Measurements from ENCODE around the gene RUSF1.

RUSF1 gene

GRCh38 chr16:31517800-31518402 is 9.7 kb upstream of the RUSF1 start:
- CTCF ChIA-PET: no interaction called here
- DNase-seq (ENCODE audit: low spot score): no peak
- TF ChIP-seq CTCF (conservative IDR thresholded peaks at IDR 0.05; ENCODE audit: low read depth): no peak
- no peak overlapping the region for H3K27ac ChIP-seq
- POLR2A ChIA-PET (ENCODE audit: low non-redundant PET): no interaction called here

GRCh38 chr16:31513884-31514283 is 5.7 kb upstream of the RUSF1 start:
- ChIA-PET CTCF (interaction anchor here (0.7 kb wide), 1 partner anchor 102 kb away, joined by 5 read pairs; no protein-coding TSS in a partner anchor), POLR2A (ENCODE audit: low non-redundant PET) (no interaction called here)
- TF ChIP-seq CTCF (conservative IDR thresholded peaks at IDR 0.05; ENCODE audit: low read depth): no peak
- H3K27ac ChIP-seq: no peak overlapping the region
- DNase-seq (ENCODE audit: low spot score): no peak

- no peak overlapping the region for H3K27ac ChIP-seq
- TF ChIP-seq CTCF (conservative IDR thresholded peaks at IDR 0.05; ENCODE audit: low read depth): no peak
- ChIA-PET CTCF (interaction anchor here (0.7 kb wide), 1 partner anchor 102 kb away, joined by 5 read pairs; no protein-coding TSS in a partner anchor), POLR2A (ENCODE audit: low non-redundant PET) (no interaction called here)
- DNase-seq (ENCODE audit: low spot score): peak; percentile 33
Observed at GRCh38 chr16:31513126-31513525, 4.9 kb upstream of the RUSF1 start.

- DNase-seq (ENCODE audit: low spot score): no peak
- peak overlapping the region; percentile 80 for H3K27ac ChIP-seq
- ChIA-PET POLR2A (ENCODE audit: low non-redundant PET) (interaction anchor here (1.1 kb wide), 1 partner anchor 204 kb away, joined by 4 read pairs; a partner anchor contains a TSS), CTCF (no interaction called here)
- no peak for TF ChIP-seq CTCF (conservative IDR thresholded peaks at IDR 0.05; ENCODE audit: low read depth)
Observed at GRCh38 chr16:31508706-31509195, 560 bp upstream of the RUSF1 start.

- ChIA-PET CTCF (interaction anchor here (0.5 kb wide), 1 partner anchor 357 kb away, joined by 3 read pairs; no protein-coding TSS in a partner anchor), POLR2A (ENCODE audit: low non-redundant PET) (interaction anchor here (0.5 to 1.1 kb wide), 3 partner anchors 16 to 205 kb away, joined by 3 to 4 read pairs (median 4); a partner anchor contains a TSS)
- no peak for TF ChIP-seq CTCF (conservative IDR thresholded peaks at IDR 0.05; ENCODE audit: low read depth)
- H3K27ac ChIP-seq: peak overlapping the region; percentile 80
- peak; percentile 18 for DNase-seq (ENCODE audit: low spot score)
Observed at GRCh38 chr16:31507617-31507928, 618 bp downstream of the RUSF1 start.

- H3K27ac ChIP-seq: no peak overlapping the region
- no peak for TF ChIP-seq CTCF (conservative IDR thresholded peaks at IDR 0.05; ENCODE audit: low read depth)
- ChIA-PET POLR2A (ENCODE audit: low non-redundant PET) (no interaction called here), CTCF (no interaction called here)
- DNase-seq (ENCODE audit: low spot score): no peak
Observed at GRCh38 chr16:31505483-31505882, 2.7 kb downstream of the RUSF1 start.

All from RWPE1 (cell line).